Stimulated activated CD4-positive, alpha-beta T cell treated with anti-CD3 and anti-CD28 coated beads, Interleukin-12 subunit alpha, Interleukin-12 subunit beta, amount 100 ng/mL, for 4 hours (primary cell): ENCODE measurements around the gene C18orf32.
A peak's percentile ranks its signal among the peaks of the same experiment; 100 is the strongest.
"Not testable (repeated sequence)": the region's sequence is repeated elsewhere in the genome, so short reads cannot be mapped to it uniquely, and the experiment has no call there.

Experiments
- DNase-seq: peaks from one replicate; pipeline ENCODE4 v3.0.0-alpha.2; 2020

C18orf32 gene

DNA sequence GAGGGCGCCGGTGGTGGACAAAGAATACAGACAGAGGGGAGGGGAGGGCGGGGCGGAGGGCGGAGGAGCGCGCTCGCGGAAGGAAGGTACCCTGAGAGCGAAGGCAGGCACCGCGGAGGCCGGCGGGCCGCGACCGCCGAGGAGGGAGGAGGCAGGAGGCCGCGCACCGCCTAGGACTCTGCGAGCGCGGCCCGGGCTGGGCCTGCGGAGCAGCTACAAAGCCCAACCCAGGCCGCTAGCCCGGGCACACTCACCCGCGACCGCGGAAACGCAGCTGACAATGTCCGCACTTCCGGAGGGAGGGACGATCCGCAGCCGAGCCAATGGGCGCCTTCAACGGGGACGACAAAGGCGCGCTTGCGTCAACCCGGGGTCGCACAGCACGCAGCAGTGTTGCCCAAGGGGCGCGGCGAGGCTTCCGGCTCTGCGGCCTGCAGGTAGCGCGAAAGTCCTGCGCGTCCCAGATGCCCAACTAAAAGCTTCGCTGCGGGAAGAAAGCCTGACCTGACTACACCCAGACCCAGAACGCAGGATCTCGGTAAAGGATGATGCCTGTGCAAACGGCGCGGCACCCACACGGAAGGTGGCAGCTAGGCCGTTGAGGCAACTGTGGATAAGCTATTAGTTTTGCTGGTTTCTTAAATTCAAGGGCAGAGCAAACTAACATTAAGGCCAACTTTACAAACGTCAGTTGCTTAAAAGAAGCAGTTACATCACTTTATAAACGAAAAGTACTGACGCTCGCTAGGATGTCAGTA is at the start of gene C18orf32:
TSS of gene C18orf32 (minus strand) at position 282 of the 758 bp plus-strand sequence. CDS start 3,486 bp downstream, outside the sequence.
- peak; percentile 93 for DNase-seq

DNA sequence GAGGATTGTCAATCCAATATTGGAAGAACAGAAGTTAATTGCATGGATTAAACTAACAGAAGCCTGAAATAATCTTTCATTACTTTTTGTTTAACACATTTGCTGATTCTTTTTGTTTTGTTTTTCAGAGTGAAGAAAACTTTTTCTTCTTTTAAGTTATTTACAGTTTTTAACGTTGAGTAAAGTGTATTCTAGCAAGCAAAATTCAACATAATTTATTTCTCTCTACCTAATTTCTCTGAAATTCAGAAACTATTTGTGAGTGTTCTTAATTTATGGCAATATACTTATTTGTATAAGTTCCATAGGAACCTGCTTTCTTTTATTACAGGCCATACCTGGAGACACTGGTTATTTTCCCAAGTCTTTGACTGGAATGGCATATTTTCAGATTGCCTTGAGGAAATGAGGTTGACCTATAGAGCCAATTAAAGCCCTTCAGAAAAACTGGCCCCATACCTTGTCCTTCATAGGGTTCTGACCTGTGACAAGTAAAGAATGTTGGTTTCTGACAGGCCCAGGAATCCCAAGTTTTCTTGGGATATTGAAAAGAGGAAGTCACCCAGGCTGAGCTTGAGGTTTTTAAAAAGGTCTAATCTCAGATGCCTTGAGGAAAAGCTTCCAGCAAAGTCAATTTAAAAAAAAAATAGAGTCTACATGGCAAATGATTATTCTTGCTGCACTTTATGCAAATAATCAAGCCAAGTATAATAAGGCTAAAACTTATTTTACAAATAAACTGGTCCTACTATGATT is 48.0 kb upstream of the C18orf32 start:
- no peak for DNase-seq

DNA sequence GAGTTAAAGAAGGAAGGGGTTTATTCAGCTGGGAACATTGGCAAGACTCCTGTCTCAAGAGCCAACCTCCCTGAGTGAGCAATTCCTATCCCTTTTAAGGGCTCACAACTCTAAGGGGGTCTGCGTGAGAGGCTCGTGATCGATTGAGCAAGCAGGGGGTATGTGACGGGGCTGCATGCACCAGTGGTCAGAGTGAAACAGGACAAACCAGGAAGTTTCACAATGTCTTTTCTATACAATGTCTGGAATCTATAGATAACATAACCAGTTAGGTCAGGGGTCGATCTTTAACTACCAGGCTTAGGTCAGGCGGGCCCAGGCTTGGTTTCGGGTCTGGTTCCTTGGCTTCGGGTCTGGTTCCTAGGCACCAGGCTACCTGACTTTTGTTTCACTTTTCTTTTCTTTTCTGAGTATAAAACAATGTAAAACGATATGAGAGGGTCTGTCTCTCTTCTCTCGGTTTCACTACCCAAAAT is 44.7 kb upstream of the C18orf32 start:
- no peak for DNase-seq

DNA sequence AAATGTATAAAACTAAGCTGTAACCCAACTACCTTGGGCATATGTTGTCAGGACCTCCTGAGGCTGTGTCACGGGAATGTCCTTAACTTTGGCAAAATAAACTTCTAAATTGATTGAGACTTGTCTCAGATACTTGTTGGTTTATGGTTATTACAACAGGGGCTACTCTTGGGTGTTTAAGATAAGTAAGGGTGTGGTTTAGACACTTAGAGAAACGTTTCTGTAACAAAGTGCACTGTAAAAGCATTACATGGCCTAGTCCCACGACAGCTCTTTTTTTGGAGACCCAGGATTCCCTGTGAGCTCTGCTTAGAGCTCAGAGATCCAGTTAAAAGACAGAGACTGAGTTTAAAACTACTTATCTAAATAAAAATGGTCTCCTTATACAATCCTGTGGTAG is 42.6 kb upstream of the C18orf32 start:
- no peak for DNase-seq

DNA sequence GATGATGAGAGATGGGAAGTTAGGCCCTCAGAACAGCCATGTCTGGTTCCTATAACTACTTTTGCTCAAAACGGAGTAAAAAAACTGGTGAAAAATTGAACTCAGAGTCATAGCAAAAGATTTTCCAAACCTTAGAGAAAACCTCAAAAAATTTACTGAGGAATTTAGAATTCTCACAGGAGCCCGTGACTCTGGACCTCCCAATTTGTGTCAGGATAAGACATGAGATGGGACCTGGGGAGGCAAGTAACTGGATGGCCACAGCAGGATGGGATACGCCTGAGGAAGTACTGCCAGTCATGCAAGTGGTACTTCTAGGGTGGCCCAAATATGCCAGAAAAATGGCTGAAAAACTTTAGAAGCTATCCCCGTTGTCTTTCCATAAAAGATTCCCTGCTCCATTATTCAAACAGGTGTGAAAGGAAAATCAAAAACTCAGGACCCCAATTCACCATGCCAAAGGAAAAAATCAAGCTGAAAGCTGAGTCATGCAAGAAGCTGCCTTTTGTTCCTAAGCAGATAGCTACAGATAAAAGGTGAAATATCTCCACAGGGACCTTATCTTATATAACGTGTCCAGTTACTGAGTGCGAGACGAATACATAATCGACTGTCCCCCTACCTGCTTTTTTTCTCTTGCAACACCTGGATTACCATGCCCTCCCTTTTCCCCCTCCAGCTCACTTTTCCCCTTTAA is 40.7 kb upstream of the C18orf32 start:
- DNase-seq, result no peak

DNA sequence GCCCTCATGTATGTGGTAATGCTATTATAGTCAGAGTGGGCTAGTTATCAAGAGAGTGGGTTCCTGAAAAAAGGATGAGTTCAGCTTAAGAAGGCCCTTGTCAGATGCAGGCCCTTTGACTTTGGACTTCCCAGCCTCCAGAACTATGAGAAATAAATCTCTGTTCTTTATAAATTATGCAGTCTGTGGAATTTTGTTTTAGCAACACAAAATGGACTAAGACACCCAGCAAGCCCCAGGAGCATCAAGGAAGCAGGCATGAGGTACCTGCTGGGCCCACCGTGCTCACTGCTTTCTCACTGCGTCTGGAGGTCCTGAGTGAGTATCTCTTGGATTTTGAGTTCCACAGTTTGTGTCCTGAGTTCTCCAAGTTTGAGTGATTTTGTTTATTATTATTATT is 38.9 kb upstream of the C18orf32 start:
- no peak for DNase-seq

DNA sequence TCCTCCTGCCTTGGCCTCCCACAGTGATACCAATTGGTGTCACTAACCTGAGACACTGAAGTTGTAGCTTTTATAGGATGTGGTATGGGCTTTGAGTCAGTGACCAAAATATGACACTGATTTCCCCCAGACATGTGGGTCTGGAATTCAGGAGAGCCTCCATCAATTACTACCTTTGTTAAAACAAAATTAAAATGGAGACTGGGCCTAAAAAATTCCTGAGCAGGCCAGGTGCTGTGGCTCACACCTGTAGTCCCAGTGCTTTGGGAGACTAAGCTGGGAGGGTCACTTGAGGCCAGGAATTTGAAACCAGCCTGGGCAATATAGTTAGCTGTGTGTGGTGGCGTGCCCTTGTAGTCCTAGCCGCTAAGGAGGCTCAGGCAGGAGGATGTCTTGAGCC is 37.9 kb upstream of the C18orf32 start:
- no peak for DNase-seq

DNA sequence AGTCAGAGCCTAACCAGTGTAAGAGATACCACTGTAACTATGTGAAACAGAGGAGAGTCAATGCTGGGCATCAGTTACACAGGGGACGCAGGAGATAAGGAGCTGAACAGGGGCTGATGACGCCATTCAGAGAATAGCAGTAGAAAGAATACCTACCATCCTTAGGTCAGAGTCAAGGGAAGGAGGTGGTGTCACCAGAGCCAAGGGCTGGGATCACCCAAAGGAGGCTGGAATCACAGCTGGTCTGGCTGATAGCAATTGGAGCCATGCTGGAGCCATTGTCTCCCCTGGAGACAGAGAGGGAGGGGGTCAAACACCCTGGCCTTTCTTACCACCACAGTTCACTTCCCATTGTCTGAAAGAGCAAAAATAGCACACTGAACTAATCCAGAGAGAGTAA is 37.3 kb upstream of the C18orf32 start:
- no peak for DNase-seq

DNA sequence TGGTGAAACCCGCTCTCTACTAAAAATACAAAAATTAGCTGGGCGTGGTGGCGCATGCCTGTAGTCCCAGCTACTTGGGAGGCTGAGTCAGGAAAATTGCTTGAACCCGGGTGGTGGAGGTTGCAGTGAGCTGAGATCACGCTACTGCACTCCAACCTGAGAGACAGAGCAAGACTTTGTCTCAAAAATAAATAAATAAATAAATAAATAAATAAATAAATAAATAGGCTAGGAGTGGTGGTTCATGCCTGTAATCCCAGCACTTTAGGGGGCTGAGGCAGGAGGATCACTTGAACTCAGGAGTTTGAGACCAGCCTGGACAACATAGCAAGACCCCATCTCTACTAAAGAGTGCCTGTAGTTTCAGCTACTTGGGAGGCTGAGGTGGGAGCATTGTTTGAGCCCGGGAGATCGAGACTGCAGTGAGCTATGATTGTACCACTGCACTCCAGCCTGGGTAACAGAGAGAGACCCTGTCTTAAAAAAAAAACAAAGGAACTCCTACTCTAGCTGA is 36.6 kb upstream of the C18orf32 start:
- not testable (repeated sequence) for DNase-seq

DNA sequence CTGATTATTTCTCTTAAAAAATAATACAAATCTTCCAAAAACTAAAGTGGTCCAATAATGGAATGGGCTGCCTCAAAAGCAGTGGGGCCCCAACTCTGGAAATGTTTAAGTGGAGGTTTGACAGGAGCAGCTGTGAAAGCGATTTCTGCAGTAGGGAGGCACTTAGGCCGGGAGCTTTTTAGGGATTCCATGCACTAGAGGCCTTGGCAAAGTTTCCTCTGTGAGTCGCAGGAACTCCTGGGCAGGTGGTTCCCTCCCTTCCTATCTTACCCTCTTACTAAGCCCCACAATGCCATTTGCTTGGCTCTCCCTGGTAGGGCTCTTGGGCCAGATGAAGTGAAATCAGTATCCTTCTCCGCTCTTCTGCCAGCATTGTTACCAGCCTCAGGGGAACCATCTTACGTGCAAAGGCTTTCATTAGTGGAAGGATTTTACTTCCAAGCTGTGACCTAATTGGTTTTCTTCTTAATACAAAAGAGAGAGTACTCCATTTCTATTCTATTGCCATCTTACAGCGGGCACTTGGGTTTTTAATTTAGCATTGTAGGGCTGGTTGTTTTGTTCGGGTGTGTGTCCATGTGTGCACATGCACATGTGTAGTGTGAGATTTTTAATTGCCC is 34.3 kb upstream of the C18orf32 start:
- DNase-seq, result no peak

DNA sequence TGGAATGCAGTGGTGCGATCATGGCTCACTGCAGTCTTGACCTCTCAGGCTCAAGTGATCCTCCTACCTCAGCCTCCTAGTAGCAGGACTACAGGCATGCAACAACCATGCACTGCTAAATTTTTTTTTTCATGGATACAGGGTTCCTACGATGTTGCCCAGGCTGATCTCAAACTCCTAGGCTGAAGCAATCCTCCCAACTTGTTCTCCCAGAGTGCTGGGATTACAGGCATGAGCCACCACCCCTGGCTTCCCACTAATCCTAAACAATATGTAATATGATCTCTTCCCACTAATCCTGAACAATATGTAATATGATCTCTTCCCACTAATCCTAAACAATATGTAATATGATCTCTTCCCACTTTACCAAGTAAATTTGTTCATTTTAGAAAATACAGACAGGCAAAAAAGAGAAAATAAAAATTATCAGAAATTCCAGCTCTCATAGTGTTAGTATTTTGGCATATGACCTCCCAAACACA is 33.7 kb upstream of the C18orf32 start:
- no peak for DNase-seq

DNA sequence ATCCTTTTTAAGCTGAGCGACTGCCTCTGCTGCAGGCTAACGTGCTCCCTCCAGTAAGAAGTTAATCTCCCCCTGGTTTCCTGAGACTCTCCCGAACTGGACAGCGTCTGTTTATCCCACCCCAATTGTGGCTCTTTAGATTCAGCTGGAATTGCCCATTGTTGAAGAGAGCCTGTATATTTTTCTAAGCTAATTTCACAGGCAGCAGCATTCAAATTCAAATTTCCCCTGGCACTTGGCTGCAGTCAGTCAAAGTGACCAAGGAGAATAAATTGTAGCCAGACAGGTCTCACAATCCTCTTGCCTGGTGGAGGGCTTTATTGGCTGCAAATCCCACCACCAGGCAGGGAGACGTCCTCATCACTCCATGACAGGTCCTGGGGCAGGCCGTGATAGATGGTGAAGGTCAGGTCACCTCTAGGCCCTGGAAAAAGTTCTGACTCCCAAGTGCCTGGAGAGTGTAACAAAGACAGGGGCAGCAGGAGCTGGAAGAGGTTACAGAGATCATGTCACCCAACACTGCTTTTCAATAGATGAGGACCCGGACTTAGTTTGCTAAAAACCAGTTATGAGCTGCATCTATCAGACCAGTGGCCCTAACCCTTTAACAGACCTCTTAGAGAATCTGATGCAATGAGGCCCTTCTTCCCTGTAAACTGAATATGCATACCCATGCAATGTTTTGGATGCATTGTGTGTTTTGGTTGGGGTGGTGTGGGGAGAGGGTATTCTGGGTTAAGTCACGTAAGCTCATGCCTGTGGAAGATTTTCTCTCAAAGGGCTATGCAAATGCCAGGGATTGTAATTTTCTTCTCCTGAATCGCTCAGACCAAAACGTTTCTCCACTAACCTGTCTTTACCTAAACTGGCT is 32.3 kb upstream of the C18orf32 start:
- no peak for DNase-seq

DNA sequence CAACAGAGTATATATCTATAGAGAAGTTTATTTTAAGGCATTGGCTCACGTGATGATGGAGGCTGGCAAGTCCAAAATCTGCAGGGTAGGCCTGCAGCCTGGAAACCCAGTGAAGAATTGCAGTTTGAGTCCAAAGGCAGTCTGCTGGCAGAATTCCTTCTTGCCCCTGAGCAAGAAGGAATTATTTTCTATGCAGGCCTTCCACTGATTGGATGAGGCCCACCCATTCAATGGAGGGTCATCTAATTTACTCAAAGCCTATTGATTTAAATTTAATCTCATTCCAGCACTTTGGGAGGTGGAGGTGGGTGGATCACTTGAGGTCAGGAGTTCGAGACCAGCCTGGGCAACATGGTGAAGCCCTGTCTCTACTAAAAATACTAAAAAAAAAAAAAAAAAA is 30.4 kb upstream of the C18orf32 start:
- no peak for DNase-seq

DNA sequence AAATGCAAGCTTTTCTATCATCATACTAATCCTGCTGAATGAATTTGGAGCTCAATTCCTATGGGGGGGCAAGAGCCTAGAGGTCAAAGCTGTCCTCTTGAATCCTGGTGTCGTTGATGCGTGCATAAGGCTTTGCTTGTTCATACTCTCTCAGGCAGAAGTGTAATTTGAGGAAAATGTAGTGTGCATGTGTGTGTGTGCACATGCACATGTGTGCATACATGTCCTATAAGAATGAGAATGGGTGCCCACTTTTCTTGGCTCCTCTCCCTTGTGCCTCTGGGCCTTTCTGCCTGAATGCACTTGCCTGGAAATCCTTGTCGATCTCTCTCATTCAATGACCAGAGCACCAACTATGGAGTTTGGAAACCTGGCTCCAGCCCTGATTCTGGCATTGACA is 28.5 kb upstream of the C18orf32 start:
- DNase-seq, result no peak

DNA sequence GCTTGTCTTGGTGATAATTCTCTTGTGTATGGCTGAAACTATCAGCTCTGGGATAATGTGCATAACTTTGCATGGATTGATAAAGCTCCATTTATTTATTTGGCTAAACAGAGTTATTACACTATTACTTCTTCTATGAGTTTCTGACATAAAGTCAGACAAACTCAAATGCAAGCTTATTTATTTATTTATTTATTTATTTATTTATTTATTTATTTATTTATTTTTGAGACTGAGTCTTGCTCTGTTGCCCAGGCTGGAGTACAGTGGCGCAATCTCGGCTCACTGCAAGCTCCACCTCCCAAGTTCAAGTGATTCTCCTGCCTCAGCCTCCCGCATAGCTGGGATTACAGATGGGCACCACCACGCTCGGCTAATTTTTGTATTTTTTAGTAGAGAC is 28.0 kb upstream of the C18orf32 start:
- not testable (repeated sequence) for DNase-seq

DNA sequence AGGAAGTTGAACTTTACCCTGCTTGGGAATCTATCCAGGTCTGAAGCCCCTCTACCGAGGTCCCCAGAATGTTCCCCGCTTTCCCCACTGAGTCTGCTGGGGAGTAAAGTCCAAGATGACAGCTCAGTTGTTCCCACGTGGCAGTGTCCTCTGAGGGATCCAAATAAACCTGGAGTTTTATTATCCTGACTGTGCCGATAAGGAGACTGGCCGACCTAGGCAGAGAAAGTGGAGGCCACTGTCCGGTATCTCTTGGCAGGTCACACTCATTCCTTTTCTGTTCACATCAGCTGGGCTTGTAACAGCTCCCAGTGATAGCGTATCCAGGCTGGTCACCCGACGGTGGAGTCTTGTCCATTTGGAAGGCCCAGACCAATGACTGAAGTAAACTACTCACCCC is 27.5 kb upstream of the C18orf32 start:
- no peak for DNase-seq

DNA sequence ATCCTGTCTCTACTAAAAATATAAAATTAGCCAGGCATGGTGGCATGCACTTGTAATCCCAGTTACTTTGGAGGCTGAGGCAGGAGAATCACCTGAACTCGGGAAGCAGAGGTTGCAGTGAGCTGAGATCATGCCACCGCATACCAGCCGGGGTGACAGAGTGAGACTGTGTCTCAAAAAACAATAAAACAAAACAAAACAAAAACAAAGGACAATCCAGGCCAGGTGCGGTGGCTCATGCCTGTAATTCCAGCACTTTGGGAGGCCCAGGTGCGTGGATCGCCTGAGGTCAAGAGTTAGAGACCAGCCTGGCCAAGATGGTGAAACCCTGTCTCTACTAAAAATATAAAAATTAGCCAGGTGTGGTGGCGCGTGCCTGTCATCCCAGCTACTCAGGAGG is 25.8 kb upstream of the C18orf32 start:
- not testable (repeated sequence) for DNase-seq

DNA sequence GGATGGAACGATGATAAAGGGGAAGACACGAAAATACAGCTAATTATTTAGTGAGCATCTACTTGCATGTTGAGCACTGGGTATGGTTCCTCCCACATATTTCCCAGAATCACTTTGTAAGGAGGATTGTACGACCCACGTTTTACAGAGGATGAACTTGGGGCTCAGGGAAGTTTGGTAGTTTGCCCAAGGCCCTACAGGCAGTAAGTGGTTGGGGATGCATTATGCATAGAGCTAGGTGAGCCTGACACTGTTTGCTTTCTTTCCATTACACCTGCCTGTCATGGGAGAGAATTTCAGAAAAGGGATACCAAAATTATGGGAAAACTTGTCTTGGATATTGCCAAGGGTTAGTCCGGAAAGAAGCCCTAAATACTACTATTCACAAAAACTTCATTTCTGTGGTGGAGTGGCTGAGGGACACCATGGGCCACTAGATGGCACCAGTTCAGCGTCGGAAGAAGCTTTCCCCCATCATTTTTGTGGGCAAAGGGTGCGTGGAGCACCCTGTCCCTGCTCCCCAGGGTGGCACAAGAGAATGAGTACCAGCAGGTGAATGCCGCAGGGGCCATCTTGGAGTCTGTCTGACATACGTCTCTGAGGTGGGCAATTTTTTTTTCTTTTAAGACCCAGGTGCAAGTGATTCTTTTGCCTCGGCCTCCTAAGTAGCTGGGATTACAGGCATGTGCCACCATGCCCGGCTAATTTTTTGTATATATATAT is 23.5 kb upstream of the C18orf32 start:
- peak; percentile 49 for DNase-seq

DNA sequence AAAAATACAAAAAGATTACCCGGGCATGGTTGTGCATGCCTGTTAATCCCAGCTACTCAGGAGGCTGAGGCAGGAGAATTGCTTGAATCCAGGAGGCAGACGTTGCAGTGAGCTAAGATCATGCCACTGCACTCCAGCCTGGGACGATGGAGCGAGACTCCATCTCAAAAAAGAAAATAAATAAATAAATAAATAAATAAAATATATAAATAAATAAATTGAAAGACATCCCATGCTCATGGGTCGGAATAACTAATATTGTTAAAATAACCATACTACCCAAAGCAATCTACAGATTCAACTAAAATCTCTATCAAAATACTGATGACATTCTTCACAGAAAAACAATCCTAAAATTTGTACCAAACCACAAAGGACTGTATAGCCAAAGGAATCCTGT is 19.4 kb upstream of the C18orf32 start:
- not testable (repeated sequence) for DNase-seq

DNA sequence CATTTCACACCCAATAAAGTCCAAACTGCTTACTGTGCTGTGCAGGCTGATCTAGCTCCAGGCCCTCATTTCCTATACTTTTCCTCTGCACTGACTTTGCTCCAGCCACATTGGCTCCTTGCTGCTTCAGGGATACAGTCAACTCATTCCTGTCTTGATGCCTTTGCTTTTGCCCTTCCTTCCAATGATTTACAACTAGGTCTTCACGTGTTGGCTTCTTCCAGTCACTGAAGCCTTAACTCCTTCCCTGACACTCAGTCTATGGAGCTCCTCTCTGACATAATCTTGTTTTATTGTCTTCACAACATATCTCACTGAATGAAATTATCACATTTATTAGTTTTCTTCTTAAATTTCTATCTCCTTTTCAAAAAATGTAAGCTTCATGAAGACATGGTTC is 16.9 kb upstream of the C18orf32 start:
- no peak for DNase-seq
